SK-N-SH (cell line): ENCODE results near the gene ITGAL. TPM values are rescaled to one million over a fixed set of nuclear protein-coding genes. Genes with fewer than 3 reads are reported as not detected.

Experiments used
- CTCF ChIA-PET: fragments of 300-600, 350-600 bp; formaldehyde crosslinking; extraction: SDS; loops from one replicate; lab custom pipeline; 2021; lab: Yijun Ruan, JAX
- POLR2A ChIA-PET: fragments of 350-600 bp; sonication (Branson Sonifier 250); formaldehyde crosslinking; extraction: SDS; loops from one replicate; lab custom pipeline; 2020; ENCODE audit warnings: antibody characterized with exemption, inconsistent platforms; lab: Yijun Ruan, JAX
- DNase-seq: peaks from one replicate; pipeline ENCODE4 v3.0.0; 2012
- H2AFZ ChIP-seq: fragments of 200-600 bp; sonication (generic); 2 replicates; pipeline ENCODE4 v1.8.1; 2016; ENCODE audit warnings: antibody characterized with exemption, mild to moderate bottlenecking, low read depth
- H3F3A ChIP-seq: fragments of 200-600 bp; sonication (generic); replicated peaks from 2 replicates; pipeline ENCODE3; 2016; ENCODE audit warnings: antibody characterized with exemption, mild to moderate bottlenecking; ENCODE audit not compliant: insufficient read depth
- H3K27ac ChIP-seq, 2 experiments: fragments of 200-500 bp in 1 of 2; fragments of 200-600 bp in 1 of 2; sonication (Bioruptor generic) in 1 of 2; sonication (generic), shearing (Covaris generic) in 1 of 2; 2 replicates each; pipeline versions ENCODE4 v1.5.1 to v1.6.1; 2014 to 2016; ENCODE audit warnings: low read depth in 2 of 2, inconsistent platforms in 1 of 2, low read length in 1 of 2, mild to moderate bottlenecking in 1 of 2, mixed read lengths in 1 of 2
- H3K27me3 ChIP-seq: fragments of 200-600 bp; sonication (generic), shearing (Covaris generic); 2 replicates; pipeline ENCODE4 v1.6.1; 2016; ENCODE audit warnings: mixed run types; ENCODE audit not compliant: insufficient read depth
- H3K36me3 ChIP-seq, 2 experiments: fragments of 200-500 bp in 1 of 2; fragments of 200-600 bp in 1 of 2; sonication (Bioruptor generic) in 1 of 2; sonication (generic) in 1 of 2; replicated peaks in 1 of 2; 2 replicates each; pipeline versions ENCODE3 to v1.5.1; 2014 to 2016; ENCODE audit warnings: low read length in 1 of 2, mild to moderate bottlenecking in 1 of 2; ENCODE audit not compliant: insufficient read depth in 2 of 2, control insufficient read depth in 1 of 2
- H3K4me1 ChIP-seq, 2 experiments: fragments of 200-500 bp in 1 of 2; fragments of 200-600 bp in 1 of 2; sonication (Bioruptor generic) in 1 of 2; sonication (generic), shearing (Covaris generic) in 1 of 2; 2 replicates each; pipeline versions ENCODE4 v1.5.1 to v1.6.1; 2014 to 2016; ENCODE audit warnings: low read depth in 1 of 2, low read length in 1 of 2, mixed run types in 1 of 2; ENCODE audit not compliant: insufficient read depth in 2 of 2, control insufficient read depth in 1 of 2
- H3K4me2 ChIP-seq: fragments of 200-600 bp; sonication (generic), shearing (Covaris generic); 2 replicates; pipeline ENCODE4 v1.6.1; 2017; ENCODE audit warnings: mixed run types
- H3K4me3 ChIP-seq, 2 experiments: fragments of 200-500 bp in 1 of 2; fragments of 200-600 bp in 1 of 2; sonication (Bioruptor generic) in 1 of 2; sonication (generic), shearing (Covaris generic) in 1 of 2; 2 replicates each; pipeline versions ENCODE4 v1.5.1 to v1.8.1; 2014 to 2016; ENCODE audit warnings: low read depth in 2 of 2, inconsistent platforms in 1 of 2, low read length in 1 of 2, mild to moderate bottlenecking in 1 of 2, mixed read lengths in 1 of 2, moderate library complexity in 1 of 2
- H3K79me2 ChIP-seq: fragments of 200-600 bp; sonication (generic); 2 replicates; pipeline ENCODE4 v1.8.1; 2017; ENCODE audit warnings: mild to moderate bottlenecking; ENCODE audit not compliant: insufficient read depth
- H3K9ac ChIP-seq: fragments of 200-600 bp; sonication (generic); 2 replicates; pipeline ENCODE4 v1.6.1; 2017; ENCODE audit warnings: mixed run types
- H3K9me2 ChIP-seq: fragments of 200-600 bp; sonication (generic); 2 replicates; pipeline ENCODE4 v1.6.1; 2017; ENCODE audit warnings: mixed run types
- H3K9me3 ChIP-seq: fragments of 200-600 bp; sonication (generic); 2 replicates; pipeline ENCODE4 v1.6.1; 2017; ENCODE audit warnings: mixed run types, mild to moderate bottlenecking, moderate library complexity
- H4K20me1 ChIP-seq: fragments of 200-600 bp; sonication (generic); 2 replicates; pipeline ENCODE4 v1.6.1; 2017; ENCODE audit warnings: mild to moderate bottlenecking, mixed run types; ENCODE audit not compliant: insufficient read depth
- CHD2 ChIP-seq: fragments of 150-350 bp; IDR thresholded peaks from 2 replicates; pipeline ENCODE4 v1.6.1; 2018; ENCODE audit warnings: low read length; ENCODE audit not compliant: partially characterized antibody
- EP300 ChIP-seq, 2 experiments: IDR thresholded peaks; 2 replicates each; pipeline versions ENCODE4 v1.4.0 to v1.6.1; 2012; ENCODE audit warnings: borderline replicate concordance in 1 of 2, low read depth in 1 of 2, low read length in 1 of 2
- FOXJ3 ChIP-seq: sonication (generic); formaldehyde crosslinking; IDR thresholded peaks from 2 replicates; pipeline ENCODE4 v1.5.1; 2020; ENCODE audit warnings: mild to moderate bottlenecking, missing genetic modification reagents
- GABPA ChIP-seq: IDR thresholded peaks from 2 replicates; pipeline ENCODE4 v1.4.0; 2012; ENCODE audit warnings: low read depth, mild to moderate bottlenecking
- GATA2 ChIP-seq: sonication (generic); formaldehyde crosslinking; IDR thresholded peaks from 2 replicates; pipeline ENCODE4 v1.5.0; 2020; ENCODE audit warnings: mild to moderate bottlenecking, missing genetic modification reagents
- JUND ChIP-seq: IDR thresholded peaks from 2 replicates; pipeline ENCODE4 v1.4.0; 2012
- MAX ChIP-seq: IDR thresholded peaks from 2 replicates; pipeline ENCODE4 v1.4.0; 2012; ENCODE audit warnings: low read depth
- NFIC ChIP-seq: IDR thresholded peaks from 2 replicates; pipeline ENCODE4 v1.4.0; 2012; ENCODE audit warnings: borderline replicate concordance
- NRF1 ChIP-seq: IDR thresholded peaks from 2 replicates; pipeline ENCODE4 v1.6.1; 2012; ENCODE audit warnings: low read depth, mild to moderate bottlenecking, low read length
- PBX3 ChIP-seq: IDR thresholded peaks from 2 replicates; pipeline ENCODE4; 2012
- RAD21 ChIP-seq: IDR thresholded peaks from 2 replicates; pipeline ENCODE4 v1.6.1; 2012; ENCODE audit warnings: mild to moderate bottlenecking, low read length
- REST ChIP-seq: IDR thresholded peaks from 2 replicates; pipeline ENCODE4 v1.6.1; 2012; ENCODE audit warnings: mild to moderate bottlenecking, low read depth, low read length, moderate library complexity
- RFX5 ChIP-seq: IDR thresholded peaks from 2 replicates; pipeline ENCODE4 v1.6.1; 2012; ENCODE audit warnings: mild to moderate bottlenecking, improper control_type of control experiment, low read length
- RXRA ChIP-seq: IDR thresholded peaks from 2 replicates; pipeline ENCODE4 v1.4.0; 2012; ENCODE audit warnings: low read depth, mild to moderate bottlenecking, borderline replicate concordance
- SIN3A ChIP-seq: IDR thresholded peaks from 2 replicates; pipeline ENCODE4 v1.6.1; 2012; ENCODE audit warnings: low read depth, mild to moderate bottlenecking, low read length, moderate library complexity, borderline replicate concordance
- SMC3 ChIP-seq: IDR thresholded peaks from 2 replicates; pipeline ENCODE4 v1.6.1; 2012; ENCODE audit warnings: low read depth, low read length, improper control_type of control experiment
- TCF12 ChIP-seq: IDR thresholded peaks from 2 replicates; pipeline ENCODE4 v1.4.0; 2012
- TEAD4 ChIP-seq: IDR thresholded peaks from 2 replicates; pipeline ENCODE4 v1.4.0; 2012; ENCODE audit warnings: mild to moderate bottlenecking, borderline replicate concordance; ENCODE audit not compliant: insufficient read depth
- USF1 ChIP-seq: IDR thresholded peaks from 2 replicates; pipeline ENCODE4 v1.4.0; 2012; ENCODE audit warnings: low read depth, borderline replicate concordance
- YY1 ChIP-seq: IDR thresholded peaks from 2 replicates; pipeline ENCODE4 v1.4.0; 2012; ENCODE audit warnings: low read depth, mild to moderate bottlenecking
- WGBS: methylation state at CpG from one replicate; pipeline ENCODE4 v1.1.6; 2017; ENCODE audit warnings: low lambda C conversion rate; 5-methylcytosine and 5-hydroxymethylcytosine counted together
- polyA plus RNA-seq, 3 experiments: library from polyadenylated mRNA; depleted of rRNA; stranded (reverse); fragments of >200 nt; gene quantifications; 2 replicates each; pipeline ENCODE4 v1.2.3, GENCODE V29; 2012

The ITGAL gene
- polyA plus RNA-seq, 1 of the 3 experiments (the other 2 are of a cell fraction) = 0.12 TPM

- Histone ChIP-seq H3K4me1 (no peaks in the 10 kb centered on the region), H3K9me2 (no peaks in the 10 kb centered on the region), H3K79me2 (no peaks in the 10 kb centered on the region), H3K36me3 (no peaks in the 10 kb centered on the region), H3K4me3 (no peak overlapping the region), H4K20me1 (no peaks in the 10 kb centered on the region), H3K9ac (no peak overlapping the region), H3K27ac (no peak overlapping the region), H3K27me3 (no peaks in the 10 kb centered on the region), H3K4me2 (no peak overlapping the region), H2AFZ (no peak overlapping the region), H3K9me3 (no peaks in the 10 kb centered on the region), H3F3A (peaks cover 2% of the 10 kb centered on the region)
- ChIA-PET POLR2A (no interaction called here), CTCF (interaction anchor here (1.0 kb wide), 1 partner anchor 14 kb away, joined by 3 read pairs; no protein-coding TSS in a partner anchor)
- 92% methylated on average over 5 of the region's 5 CpGs for WGBS
- DNase-seq = no peak
- TF ChIP-seq RAD21 (no peak), NFIC (no peak), CHD2 (no peak), SMC3 (no peak), FOXJ3 (no peak), NRF1 (no peak), JUND (no peak), TEAD4 (no peak), PBX3 (no peak), USF1 (no peak), MAX (no peak), TCF12 (no peak), GABPA (no peak), YY1 (no peak), GATA2 (no peak), RXRA (no peak)
Observed at GRCh38 chr16:30543067-30543466, 70.5 kb downstream of the ITGAL start.

- ChIA-PET CTCF (interaction anchor here (1.1 to 1.2 kb wide), 2 partner anchors 11 to 12 kb away, joined by 3 read pairs; partner anchors contain the start of gene ZNF764), POLR2A (interaction anchor here (1.2 to 1.8 kb wide), 2 partner anchors 10 to 12 kb away, joined by 3 to 5 read pairs; partner anchors contain the start of gene ZNF764)
- Histone ChIP-seq H3F3A (peaks cover 2% of the 10 kb centered on the region), H3K9me3 (no peaks in the 10 kb centered on the region), H4K20me1 (no peaks in the 10 kb centered on the region), H3K9ac (no peak overlapping the region), H3K27ac (no peak overlapping the region), H3K4me1 (no peaks in the 10 kb centered on the region), H3K36me3 (no peaks in the 10 kb centered on the region), H3K9me2 (no peaks in the 10 kb centered on the region), H3K79me2 (no peaks in the 10 kb centered on the region), H2AFZ (no peak overlapping the region), H3K4me2 (no peak overlapping the region), H3K4me3 (no peak overlapping the region), H3K27me3 (no peaks in the 10 kb centered on the region)
- no peak for DNase-seq
- WGBS = 81% methylated on average over 8 of the region's 8 CpGs
- TF ChIP-seq RFX5 (no peak), PBX3 (no peak), SIN3A (no peak), GABPA (no peak), EP300 (IDR thresholded peaks at IDR 0.05; ENCODE audit: borderline replicate concordance in 1 of 2, low read depth in 1 of 2, low read length in 1 of 2) (no peak), TCF12 (no peak), REST (no peak), NRF1 (no peak), FOXJ3 (no peak), TEAD4 (no peak)
Observed at GRCh38 chr16:30546115-30546514, 73.6 kb downstream of the ITGAL start.
